ENCODE data around the gene CBX3.
A peak's percentile ranks its signal among the peaks of the same experiment; 100 is the strongest.
"Not testable (repeated sequence)": the region's sequence is repeated elsewhere in the genome, so short reads cannot be mapped to it uniquely, and the experiment has no call there.

Gene CBX3

DNA sequence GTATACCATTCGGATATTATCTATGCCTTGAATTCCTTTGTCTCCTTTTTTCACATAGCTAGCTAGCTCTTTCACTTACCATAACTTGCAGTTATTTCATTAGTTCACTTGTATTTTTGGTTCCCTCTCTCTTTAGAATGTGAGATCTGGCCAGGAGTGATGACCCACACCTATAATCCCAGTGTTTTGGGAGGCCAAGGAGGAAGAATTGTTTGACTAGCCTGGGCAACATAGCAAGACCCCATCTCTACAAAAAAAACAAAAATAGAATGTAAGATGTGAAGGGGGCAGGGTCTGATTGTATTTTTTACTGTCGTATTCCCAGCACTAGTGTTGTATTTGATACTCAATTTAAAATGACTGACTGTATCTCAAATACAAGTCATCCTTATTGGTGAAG, 29.9 kb upstream of the CBX3 start:
- no peak for DNase-seq

DNA sequence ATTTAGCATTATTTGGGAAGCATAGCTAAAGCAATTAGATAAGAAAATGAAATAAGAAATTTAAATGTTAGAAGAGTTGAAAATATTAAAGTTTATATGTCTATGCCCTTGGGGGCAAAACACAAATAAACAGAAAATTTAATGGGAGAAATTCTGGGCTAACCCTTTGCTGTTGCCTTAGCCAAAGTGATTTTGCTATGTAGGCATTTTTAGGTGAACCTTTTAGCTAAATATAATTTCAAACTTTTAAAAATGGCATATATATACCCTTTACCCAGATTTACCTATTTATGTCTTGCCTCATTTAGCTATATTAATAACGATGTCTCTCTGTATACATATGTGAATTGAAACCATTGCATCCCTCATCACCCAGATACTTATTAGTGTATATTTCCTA, 29.5 kb upstream of the CBX3 start:
- DNase-seq: no peak

DNA sequence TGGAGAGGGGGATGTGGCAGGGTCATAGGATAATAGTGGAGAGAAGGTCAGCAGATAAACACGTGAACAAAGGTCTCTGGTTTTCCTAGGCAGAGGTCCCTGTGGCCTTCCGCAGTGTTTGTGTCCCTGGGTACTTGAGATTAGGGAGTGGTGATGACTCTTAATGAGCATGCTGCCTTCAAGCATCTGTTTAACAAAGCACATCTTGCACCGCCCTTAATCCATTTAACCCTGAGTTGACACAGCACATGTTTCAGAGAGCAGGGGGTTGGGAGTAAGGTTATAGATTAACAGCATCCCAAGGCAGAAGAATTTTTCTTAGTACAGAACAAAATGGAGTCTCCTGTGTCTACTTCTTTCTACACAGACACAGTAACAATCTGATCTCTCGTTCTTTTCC, 25.6 kb upstream of the CBX3 start:
- DNase-seq: not testable (repeated sequence)

DNA sequence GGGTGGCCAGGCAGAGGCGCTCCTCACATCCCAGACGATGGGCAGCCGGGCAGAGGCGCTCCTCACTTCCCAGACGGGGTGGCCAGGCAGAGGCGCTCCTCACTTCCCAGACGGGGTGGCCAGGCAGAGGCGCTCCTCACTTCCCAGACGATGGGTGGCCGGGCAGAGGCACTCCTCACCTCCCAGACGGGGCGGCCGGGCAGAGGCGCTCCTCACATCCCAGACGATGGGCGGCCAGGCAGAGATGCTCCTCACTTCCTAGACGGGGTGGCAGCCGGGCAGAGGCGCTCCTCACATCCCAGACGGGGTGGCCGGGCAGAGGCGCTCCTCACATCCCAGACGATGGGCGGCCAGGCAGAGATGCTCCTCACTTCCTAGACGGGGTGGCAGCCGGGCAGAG, 24.8 kb upstream of the CBX3 start:
- DNase-seq: not testable (repeated sequence)

DNA sequence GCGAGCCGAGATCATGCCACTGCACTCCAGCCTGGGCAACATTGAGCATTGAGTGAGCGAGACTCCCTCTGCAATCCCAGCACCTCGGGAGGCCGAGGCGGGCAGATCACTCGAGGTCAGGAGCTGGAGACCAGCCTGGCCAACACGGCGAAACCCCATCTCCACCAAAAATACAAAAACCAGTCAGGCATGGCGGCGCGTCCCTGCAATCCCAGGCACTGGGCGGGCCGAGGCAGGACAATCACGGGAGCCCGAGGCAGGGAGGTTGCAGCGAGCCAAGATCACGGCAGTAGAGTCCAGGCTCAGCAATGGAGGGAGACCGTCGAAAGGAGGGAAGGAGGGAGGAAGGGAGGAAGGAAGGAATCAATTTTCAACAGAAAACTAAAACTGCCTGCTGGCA, 24.3 kb upstream of the CBX3 start:
- not testable (repeated sequence) for DNase-seq

DNA sequence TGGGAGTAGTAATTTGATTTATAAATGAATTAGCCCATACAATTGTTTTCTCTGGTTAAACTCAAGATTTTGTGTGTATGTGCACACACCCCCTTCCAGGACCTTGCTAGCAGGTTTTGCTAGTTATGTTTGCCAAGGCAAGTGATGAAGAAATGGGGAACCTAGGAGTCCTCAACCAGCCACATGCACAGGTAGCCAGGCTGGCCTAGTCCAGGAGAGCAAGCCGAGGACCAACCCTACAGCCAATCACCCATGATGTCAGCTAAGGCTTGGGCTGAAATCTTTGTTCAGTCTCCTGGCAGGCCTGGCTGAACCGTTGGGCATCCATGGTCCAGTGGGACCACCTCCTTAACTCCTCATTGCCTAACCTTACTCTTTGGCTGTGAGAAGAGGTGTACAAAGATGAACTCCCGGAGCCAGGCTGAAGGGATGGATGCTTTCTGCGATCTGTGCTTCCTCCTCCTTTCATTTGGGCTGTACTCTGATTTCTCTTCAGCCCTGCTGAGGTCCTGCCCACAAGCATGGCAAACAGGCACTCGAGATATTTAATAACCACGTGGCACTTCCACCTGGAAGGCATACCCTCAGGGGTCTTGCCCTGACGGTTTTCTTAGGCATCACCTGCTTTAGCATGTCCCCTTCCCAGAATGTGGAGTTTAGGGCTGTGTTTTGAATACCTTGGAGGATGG, 23.1 kb upstream of the CBX3 start:
- DNase-seq: peak in 1 of 2 donors; percentile 24

DNA sequence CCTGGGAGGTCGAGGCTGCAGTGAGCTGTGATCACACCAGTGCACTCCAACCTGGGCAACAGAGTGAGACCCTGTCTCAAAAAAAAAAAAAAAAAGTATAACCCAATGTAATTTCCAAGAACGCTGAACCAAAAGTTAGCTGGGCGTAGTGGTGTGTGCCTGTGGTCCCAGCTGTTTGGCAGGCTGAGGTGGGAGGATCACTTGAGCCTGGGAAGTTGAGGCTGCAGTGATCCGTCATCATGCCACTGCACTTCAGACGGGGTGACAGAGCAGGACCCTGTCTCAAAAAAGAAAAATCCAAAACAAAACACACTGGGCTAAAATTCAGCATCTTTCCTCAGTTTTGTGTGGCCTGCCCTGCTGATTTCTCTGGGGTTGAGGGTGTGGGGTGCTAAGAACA, 22.1 kb upstream of the CBX3 start:
- no peak for DNase-seq

DNA sequence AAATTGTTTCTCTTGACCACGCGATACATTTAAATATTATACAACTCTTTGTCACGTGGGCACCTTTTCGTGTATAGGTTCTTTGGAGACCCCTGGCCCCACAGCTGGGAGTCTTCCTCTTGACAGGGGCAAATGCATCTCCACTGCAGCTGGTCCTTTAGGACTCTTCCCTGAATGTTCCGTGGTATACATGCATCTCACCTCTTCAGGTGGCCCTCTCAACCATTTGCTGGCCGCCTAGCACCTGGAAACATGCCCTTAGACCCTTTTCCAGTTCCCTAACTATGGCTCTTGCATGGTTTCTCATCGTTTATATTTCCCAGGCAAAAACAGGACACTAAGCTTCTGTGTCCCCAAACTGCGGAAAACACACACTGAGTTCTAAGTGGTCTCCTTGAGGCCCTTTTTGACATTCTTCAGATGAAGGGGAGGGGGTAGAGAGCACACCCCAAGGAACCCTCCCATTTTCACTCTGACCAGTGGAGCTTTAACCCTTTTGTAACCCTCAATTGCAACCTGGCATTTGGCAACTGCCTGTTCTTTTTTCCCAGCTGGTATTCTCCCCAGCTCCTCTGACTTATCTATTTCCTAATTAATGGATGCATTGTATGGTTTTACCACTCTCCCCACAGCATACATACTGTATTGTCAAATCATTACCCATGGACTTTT, 21.6 kb upstream of the CBX3 start:
- DNase-seq: peak in 1 of 2 donors; percentile 25

DNA sequence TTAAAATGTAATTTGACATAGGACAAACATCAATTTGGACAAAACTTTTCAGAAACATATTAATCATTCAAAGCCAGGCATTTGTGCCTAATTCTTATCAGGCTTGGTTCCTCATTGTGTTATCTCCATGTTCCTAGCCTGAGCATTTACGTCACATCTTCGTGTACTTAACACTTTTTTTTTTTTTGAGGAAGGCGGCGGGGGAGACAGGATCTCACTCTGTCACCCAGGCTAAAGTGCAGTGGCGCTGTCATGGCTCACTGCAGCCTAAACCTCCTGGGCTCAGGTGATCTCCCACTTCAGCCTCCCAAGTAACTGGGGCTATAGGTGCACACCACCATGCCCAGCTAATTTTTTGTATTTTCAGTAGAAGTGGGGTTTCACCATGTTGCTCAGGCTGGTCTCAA, 20.8 kb upstream of the CBX3 start:
- DNase-seq: no peak

DNA sequence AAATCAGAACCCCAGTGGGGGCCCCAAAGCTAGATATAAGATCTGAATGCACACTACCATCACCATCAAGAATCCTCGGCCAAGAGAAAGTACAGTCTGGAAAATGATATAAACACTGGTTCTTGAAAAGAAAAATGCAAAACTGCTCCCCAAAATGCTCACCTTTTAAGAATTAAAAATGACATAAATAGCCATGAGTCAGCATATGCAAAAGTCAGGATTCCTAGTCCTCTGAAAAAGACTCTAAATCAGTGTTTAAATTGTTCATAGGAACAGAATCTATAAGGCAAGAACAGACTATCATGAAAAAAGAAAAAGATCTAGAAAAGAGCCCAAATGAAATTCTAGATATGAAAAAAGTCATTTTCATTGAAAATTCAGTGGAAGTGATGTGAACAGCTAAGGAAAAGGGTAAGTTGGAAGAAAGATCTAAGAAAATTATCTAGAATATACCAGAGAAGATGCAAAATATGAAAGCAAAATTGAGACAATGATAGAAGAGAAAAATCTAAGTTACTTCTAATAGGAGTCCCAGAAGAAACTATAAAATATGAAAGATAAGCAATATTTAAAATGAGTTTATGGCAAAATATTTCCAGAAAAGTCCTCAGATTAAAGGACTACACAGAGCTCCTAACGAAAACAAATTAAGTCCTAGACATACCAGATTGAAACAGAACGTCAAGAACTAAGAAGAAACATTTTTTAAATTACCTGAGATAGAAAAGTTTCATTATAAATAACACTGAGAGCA, 19.9 kb upstream of the CBX3 start:
- DNase-seq: no peak

DNA sequence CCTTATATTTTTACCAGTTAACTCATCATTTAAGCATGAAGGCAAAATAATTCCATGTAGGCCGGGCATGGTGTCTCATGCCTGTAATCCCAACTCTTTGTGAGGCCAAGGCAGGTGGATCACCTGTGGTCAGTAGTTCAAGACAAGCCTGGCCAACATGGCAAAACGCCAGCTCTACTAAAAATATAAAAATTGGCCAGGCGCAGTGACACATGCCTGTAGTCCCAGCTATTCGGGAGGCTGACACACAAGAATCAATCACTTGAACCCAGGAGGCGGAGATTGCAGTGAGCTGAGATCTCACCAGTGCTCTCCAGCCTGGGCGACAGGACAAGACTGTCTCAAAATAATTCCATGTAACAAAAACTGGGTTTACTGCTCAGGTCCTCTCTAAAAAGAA, 19.3 kb upstream of the CBX3 start:
- DNase-seq: peak in 1 of 2 donors; percentile 38

DNA sequence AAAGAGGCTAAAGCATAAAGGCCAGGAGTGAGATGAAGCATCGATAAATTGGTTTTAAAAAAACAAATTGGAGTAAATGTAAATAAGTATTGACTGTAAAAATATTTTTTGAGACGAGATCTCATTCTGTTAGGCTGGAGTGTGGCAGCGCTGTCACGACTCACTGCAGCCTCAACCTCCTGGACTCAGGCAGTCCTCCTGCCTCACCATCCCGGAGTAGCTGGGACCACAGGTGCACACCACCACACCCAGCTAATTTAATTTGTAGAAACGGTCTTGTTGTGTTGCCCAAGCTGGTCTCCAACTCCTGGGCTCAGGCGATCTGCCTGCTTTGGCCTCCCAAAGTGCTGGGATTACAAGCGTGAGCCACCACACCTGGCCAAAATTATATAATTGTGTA, 18.8 kb upstream of the CBX3 start:
- peak in 1 of 2 donors; percentile 43 for DNase-seq

DNA sequence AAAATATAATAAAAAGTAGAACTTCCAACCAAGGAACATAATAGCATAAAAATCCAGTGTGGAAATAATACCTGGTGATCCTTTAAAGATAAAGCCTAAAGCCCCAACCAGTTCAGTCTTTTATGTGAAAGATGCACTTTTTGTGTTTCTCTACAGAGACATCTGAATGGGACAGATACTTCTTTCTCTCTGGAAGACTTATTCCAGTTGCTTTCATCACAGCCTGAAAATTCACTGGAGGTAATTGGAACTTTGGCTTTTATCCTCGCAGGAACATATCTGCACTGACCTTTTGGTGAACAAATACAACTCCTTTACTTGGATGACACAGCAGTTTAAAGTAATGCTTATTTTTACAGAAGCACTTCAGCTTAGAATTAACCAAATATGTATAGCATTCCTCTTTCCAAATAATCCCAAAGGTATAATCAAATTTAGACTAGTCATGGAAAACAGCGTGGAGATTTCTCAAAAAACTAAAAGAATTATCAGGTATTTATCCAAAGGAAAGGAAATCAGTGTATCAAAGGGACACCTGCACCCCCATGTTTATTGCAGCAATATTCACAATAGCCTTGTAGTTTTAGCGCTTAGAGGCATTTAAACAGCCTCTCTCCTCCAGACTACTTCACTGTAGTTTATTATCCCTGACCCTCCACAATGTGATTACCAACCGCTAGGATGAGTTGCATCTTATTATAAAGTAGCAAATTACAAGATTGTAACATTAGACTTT, 17.8 kb upstream of the CBX3 start:
- peak in 1 of 2 donors; percentile 48 for DNase-seq

DNA sequence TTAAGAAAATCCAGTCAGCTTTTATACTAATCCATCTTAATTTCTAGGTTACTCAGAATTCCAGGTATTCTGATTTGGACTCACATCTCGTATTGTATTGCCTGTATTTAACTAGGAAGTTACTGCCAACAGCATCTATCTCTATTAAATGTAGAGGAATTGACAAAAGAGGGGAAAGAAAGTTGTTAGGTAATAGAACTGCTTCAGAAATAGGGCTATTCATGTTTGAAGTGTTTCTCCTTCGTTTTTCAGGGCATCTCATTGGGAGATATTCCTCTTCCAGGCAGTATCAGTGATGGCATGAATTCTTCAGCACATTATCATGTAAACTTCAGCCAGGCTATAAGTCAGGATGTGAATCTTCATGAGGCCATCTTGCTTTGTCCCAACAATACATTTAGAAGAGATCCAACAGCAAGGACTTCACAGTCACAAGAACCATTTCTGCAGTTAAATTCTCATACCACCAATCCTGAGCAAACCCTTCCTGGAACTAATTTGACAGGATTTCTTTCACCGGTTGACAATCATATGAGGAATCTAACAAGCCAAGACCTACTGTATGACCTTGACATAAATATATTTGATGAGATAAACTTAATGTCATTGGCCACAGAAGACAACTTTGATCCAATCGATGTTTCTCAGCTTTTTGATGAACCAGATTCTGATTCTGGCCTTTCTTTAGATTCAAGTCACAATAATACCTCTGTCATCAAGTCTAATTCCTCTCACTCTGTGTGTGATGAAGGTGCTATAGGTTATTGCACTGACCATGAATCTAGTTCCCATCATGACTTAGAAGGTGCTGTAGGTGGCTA, 17.1 kb upstream of the CBX3 start:
- peak in 1 of 2 donors; percentile 51 for DNase-seq

DNA sequence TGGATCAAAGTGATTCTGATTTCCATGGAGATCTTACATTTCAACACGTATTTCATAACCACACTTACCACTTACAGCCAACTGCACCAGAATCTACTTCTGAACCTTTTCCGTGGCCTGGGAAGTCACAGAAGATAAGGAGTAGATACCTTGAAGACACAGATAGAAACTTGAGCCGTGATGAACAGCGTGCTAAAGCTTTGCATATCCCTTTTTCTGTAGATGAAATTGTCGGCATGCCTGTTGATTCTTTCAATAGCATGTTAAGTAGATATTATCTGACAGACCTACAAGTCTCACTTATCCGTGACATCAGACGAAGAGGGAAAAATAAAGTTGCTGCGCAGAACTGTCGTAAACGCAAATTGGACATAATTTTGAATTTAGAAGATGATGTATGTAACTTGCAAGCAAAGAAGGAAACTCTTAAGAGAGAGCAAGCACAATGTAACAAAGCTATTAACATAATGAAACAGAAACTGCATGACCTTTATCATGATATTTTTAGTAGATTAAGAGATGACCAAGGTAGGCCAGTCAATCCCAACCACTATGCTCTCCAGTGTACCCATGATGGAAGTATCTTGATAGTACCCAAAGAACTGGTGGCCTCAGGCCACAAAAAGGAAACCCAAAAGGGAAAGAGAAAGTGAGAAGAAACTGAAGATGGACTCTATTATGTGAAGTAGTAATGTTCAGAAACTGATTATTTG, 16.3 kb upstream of the CBX3 start:
- DNase-seq: peak in 1 of 2 donors; percentile 65

DNA sequence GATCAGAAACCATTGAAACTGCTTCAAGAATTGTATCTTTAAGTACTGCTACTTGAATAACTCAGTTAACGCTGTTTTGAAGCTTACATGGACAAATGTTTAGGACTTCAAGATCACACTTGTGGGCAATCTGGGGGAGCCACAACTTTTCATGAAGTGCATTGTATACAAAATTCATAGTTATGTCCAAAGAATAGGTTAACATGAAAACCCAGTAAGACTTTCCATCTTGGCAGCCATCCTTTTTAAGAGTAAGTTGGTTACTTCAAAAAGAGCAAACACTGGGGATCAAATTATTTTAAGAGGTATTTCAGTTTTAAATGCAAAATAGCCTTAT, 15.7 kb upstream of the CBX3 start:
- DNase-seq: no peak

DNA sequence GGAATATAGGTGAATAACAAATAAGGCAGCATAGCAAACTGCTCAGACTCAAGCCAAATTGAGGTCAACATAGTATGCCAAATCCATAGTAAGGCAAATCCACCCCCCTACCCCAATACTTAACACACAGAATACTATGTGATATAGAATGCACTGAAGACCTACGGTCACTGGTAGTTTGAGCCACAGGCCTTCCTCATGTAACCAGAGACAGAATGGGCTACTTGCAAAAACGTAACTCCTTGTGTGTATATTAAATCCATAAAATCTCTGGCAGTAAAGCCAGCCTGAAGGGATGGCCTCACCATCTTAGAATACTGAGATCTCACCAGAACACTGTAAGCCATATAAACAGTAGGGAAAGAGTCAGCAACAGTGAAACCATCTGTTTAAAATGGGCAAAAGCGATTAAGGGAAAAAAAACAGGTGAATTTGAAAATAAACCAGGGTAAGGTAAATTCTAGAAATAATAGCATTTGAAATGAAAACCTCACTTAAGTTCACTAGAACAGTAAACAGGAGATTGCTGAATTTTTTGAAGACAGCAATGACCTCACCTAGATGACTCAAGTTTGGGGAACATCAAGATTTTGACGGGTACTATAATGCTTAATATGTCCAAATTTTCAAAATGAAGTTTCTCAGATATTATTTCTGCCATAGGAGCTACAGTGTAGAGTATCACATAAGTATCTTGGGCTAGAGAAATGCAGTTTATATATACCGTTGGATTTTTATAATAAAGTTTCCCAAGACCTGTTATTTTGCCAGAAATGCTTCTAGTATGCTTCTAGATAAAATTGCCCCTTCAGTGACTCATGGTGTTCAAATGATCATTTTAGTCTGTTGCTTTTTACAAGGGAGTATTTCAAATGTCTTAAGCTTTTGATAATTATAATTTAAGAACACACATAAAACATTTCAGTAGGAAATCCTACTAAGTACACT, 14.9 kb upstream of the CBX3 start:
- DNase-seq: peak in 1 of 2 donors; percentile 43

DNA sequence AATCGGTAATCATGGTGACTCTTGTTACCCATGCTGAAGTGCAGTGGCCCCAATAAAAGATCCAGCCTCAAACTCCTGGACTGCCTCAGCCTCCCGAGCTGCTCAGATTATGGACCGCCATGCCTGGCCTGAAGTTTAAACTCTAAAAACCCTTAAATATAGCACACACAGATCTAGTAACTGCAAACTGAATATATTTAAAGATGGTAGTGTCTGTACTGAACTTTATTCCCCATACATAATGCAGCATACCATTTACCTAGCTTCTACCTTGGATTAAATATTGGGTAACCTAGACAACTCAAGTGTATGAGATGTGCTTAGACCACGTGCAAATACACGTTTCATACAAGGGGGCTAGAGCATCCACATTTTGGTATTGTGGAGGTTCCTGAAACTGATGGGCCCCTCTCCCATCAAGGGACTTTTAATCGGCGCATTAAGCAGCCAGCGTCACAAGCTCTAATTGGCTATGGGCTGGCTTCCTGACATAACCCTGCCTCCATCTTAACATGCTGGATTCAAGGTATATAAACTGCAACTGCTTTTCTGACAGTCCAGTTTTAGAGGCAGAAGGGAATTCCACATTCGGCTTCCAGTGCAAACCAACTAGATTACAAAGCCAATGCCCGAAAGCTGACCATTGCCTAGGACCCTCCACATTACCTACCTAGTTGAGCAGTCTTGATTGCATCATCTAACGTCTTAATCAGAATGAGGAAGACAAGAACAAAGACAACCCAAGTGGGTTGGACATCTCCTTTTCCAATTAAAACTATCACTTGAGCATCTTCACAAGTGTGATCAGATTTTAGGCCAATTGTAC, 14.0 kb upstream of the CBX3 start:
- peak in 1 of 2 donors; percentile 57 for DNase-seq

DNA sequence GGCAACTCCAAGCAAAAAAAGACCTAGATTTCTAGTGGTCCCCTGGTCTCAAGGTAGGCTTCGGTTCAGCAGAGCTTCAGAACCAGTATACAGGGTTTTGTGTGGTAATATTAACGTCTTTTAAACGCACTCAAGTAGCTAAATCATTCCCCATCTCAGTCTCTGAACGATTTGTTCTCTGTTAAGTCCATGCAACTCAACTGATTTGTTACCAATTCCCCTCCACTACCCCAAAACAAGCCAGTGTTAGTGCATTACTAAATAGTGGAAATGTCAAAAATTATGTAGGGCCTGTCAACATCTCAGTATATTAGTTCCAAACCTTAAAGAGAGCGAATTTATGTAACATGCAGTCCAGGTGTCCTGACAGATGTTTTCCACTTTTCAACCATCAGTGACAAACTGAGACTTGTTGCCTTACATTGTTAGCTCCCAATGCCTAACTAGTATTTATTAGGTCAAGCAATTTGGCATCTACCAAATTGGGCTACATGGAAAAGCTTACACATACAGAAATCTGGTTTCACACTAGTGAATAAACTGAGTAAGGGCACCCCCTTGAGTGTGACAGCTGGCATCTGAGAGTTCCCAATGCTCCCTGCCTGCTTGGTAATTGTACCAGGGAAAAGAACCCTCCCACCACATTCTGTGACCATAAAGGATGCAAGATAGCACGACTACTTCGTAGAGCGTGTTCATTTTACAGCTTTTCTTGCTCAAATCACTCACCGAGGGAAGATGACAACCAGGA, 13.2 kb upstream of the CBX3 start:
- DNase-seq: peak in 1 of 2 donors; percentile 54

Measured in CD4-positive, alpha-beta T cell treated with Interferon alpha-2 for 1 hour (primary cell).